Measurements from ENCODE around the gene ARHGAP15. TPM values are rescaled to one million over a fixed set of nuclear protein-coding genes. Genes with fewer than 3 reads are reported as not detected.

The ARHGAP15 gene
- total RNA-seq, 1 donor from 2014 or later = not detected

GRCh38 chr2:143378996-143379395 lies 249.8 kb downstream of the ARHGAP15 start:
- DNase-seq (ENCODE audit: extremely low spot score, unreplicated experiment) = no peak
- peaks cover 6% of the 10 kb centered on the region for H3K4me1 Mint-ChIP-seq (ENCODE audit: unreplicated experiment)
- H3K27ac Mint-ChIP-seq (ENCODE audit: unreplicated experiment) = no peak overlapping the region
- H3K27me3 Mint-ChIP-seq (ENCODE audit: unreplicated experiment) = no peaks in the 10 kb centered on the region
- no peaks in the 10 kb centered on the region for H3K36me3 Mint-ChIP-seq (ENCODE audit: unreplicated experiment)
- H3K9me3 Mint-ChIP-seq (ENCODE audit: unreplicated experiment) = no peaks in the 10 kb centered on the region
- H3K4me3 Mint-ChIP-seq (ENCODE audit: unreplicated experiment) = no peak overlapping the region
- no peak for TF ChIP-seq CTCF (IDR thresholded peaks at IDR 0.05)

GRCh38 chr2:143379955-143380354 lies 250.7 kb downstream of the ARHGAP15 start:
- H3K27me3 Mint-ChIP-seq (ENCODE audit: unreplicated experiment) = no peaks in the 10 kb centered on the region
- peaks cover 6% of the 10 kb centered on the region for H3K4me1 Mint-ChIP-seq (ENCODE audit: unreplicated experiment)
- H3K9me3 Mint-ChIP-seq (ENCODE audit: unreplicated experiment) = no peaks in the 10 kb centered on the region
- no peak overlapping the region for H3K27ac Mint-ChIP-seq (ENCODE audit: unreplicated experiment)
- no peak for DNase-seq (ENCODE audit: extremely low spot score, unreplicated experiment)
- H3K36me3 Mint-ChIP-seq (ENCODE audit: unreplicated experiment) = no peaks in the 10 kb centered on the region
- no peak overlapping the region for H3K4me3 Mint-ChIP-seq (ENCODE audit: unreplicated experiment)
- no peak for TF ChIP-seq CTCF (IDR thresholded peaks at IDR 0.05)

GRCh38 chr2:143382573-143382972 lies 253.4 kb downstream of the ARHGAP15 start:
- Mint-ChIP-seq H3K27ac (ENCODE audit: unreplicated experiment) (no peak overlapping the region), H3K4me3 (ENCODE audit: unreplicated experiment) (no peak overlapping the region), H3K9me3 (ENCODE audit: unreplicated experiment) (no peaks in the 10 kb centered on the region), H3K4me1 (ENCODE audit: unreplicated experiment) (peaks cover 6% of the 10 kb centered on the region), H3K36me3 (ENCODE audit: unreplicated experiment) (no peaks in the 10 kb centered on the region), H3K27me3 (ENCODE audit: unreplicated experiment) (no peaks in the 10 kb centered on the region)
- DNase-seq (ENCODE audit: extremely low spot score, unreplicated experiment) = no peak
- TF ChIP-seq CTCF (IDR thresholded peaks at IDR 0.05) = no peak

- Mint-ChIP-seq H3K4me1 (ENCODE audit: unreplicated experiment) (peaks cover 6% of the 10 kb centered on the region), H3K27me3 (ENCODE audit: unreplicated experiment) (no peaks in the 10 kb centered on the region), H3K27ac (ENCODE audit: unreplicated experiment) (no peak overlapping the region), H3K9me3 (ENCODE audit: unreplicated experiment) (no peaks in the 10 kb centered on the region), H3K4me3 (ENCODE audit: unreplicated experiment) (no peak overlapping the region), H3K36me3 (ENCODE audit: unreplicated experiment) (no peaks in the 10 kb centered on the region)
- TF ChIP-seq CTCF (IDR thresholded peaks at IDR 0.05) = no peak
- DNase-seq (ENCODE audit: extremely low spot score, unreplicated experiment) = no peak
Observed at GRCh38 chr2:143383016-143383415, 253.8 kb downstream of the ARHGAP15 start.

GRCh38 chr2:143384111-143384510 lies 254.9 kb downstream of the ARHGAP15 start:
- no peak for TF ChIP-seq CTCF (IDR thresholded peaks at IDR 0.05)

More at GRCh38 chr2:143384111-143384510, 254.9 kb downstream of the ARHGAP15 start:
- H3K9me3 Mint-ChIP-seq (ENCODE audit: unreplicated experiment) = no peaks in the 10 kb centered on the region
- H3K4me1 Mint-ChIP-seq (ENCODE audit: unreplicated experiment) = peaks cover 6% of the 10 kb centered on the region
- no peak for DNase-seq (ENCODE audit: extremely low spot score, unreplicated experiment)
- no peak overlapping the region for H3K4me3 Mint-ChIP-seq (ENCODE audit: unreplicated experiment)
- no peaks in the 10 kb centered on the region for H3K27me3 Mint-ChIP-seq (ENCODE audit: unreplicated experiment)
- no peaks in the 10 kb centered on the region for H3K36me3 Mint-ChIP-seq (ENCODE audit: unreplicated experiment)
- no peak overlapping the region for H3K27ac Mint-ChIP-seq (ENCODE audit: unreplicated experiment)

All from osteocyte (in vitro differentiated cells).